ENCODE measurements around the gene GDPD4. TPM values are rescaled to one million over a fixed set of nuclear protein-coding genes. Genes with fewer than 3 reads are reported as not detected.
A peak's percentile ranks its signal among the peaks of the same experiment; 100 is the strongest.

The GDPD4 gene
- total and polyA plus RNA-seq, 9 of the 15 experiments (the other 6 are each of a cell fraction or from before 2014, with no cell fraction given) = 0.40 TPM; not detected in 8

DNA sequence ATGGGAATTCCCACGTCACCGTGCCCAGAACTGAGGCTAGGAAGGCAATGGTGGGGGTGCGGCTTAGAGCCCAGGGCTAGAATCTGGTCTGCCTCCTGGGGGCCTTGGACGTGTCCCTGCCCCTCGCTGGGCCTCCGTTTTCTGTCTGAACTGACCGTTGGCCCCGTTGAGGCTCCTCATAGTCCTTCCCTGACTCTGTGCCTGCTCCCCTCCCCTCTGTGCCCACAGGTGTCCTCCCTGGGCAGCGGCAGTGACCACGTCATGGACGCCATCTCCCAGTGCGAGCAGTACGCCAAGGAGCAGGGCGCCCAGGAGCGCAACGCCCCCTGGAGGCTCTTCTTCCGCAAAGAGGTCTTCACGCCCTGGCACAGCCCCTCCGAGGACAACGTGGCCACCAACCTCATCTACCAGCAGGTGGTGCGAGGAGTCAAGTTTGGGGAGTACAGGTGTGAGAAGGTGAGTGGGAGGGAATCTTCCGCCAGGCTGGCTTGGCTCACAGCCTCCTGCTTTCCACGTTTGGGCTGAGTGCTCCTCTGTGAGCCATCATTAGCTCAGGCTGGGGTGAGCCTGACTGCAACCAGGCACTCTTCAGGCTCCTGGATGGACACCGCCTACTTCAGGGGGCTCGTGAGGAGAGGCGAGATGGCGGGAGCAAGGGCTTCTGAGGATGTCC lies 109.5 kb downstream of the GDPD4 start (continued):
- TF ChIP-seq, protein P1, sequence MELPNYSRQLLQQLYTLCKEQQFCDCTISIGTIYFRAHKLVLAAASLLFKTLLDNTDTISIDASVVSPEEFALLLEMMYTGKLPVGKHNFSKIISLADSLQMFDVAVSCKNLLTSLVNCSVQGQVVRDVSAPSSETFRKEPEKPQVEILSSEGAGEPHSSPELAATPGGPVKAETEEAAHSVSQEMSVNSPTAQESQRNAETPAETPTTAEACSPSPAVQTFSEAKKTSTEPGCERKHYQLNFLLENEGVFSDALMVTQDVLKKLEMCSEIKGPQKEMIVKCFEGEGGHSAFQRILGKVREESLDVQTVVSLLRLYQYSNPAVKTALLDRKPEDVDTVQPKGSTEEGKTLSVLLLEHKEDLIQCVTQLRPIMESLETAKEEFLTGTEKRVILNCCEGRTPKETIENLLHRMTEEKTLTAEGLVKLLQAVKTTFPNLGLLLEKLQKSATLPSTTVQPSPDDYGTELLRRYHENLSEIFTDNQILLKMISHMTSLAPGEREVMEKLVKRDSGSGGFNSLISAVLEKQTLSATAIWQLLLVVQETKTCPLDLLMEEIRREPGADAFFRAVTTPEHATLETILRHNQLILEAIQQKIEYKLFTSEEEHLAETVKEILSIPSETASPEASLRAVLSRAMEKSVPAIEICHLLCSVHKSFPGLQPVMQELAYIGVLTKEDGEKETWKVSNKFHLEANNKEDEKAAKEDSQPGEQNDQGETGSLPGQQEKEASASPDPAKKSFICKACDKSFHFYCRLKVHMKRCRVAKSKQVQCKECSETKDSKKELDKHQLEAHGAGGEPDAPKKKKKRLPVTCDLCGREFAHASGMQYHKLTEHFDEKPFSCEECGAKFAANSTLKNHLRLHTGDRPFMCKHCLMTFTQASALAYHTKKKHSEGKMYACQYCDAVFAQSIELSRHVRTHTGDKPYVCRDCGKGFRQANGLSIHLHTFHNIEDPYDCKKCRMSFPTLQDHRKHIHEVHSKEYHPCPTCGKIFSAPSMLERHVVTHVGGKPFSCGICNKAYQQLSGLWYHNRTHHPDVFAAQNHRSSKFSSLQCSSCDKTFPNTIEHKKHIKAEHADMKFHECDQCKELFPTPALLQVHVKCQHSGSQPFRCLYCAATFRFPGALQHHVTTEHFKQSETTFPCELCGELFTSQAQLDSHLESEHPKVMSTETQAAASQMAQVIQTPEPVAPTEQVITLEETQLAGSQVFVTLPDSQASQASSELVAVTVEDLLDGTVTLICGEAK (IDR thresholded peaks at IDR 0.05) = no peak
- TF ChIP-seq, protein P1 (CRISPR knock-in tag; IDR thresholded peaks at IDR 0.05) = no peak
- no peak for TF ChIP-seq MED1 (CRISPR knock-in tag; IDR thresholded peaks at IDR 0.05; ENCODE audit: borderline replicate concordance)
- TF ChIP-seq ZNF696 (CRISPR knock-in tag; conservative IDR thresholded peaks at IDR 0.05) = no peak
- TF ChIP-seq, protein P2, sequence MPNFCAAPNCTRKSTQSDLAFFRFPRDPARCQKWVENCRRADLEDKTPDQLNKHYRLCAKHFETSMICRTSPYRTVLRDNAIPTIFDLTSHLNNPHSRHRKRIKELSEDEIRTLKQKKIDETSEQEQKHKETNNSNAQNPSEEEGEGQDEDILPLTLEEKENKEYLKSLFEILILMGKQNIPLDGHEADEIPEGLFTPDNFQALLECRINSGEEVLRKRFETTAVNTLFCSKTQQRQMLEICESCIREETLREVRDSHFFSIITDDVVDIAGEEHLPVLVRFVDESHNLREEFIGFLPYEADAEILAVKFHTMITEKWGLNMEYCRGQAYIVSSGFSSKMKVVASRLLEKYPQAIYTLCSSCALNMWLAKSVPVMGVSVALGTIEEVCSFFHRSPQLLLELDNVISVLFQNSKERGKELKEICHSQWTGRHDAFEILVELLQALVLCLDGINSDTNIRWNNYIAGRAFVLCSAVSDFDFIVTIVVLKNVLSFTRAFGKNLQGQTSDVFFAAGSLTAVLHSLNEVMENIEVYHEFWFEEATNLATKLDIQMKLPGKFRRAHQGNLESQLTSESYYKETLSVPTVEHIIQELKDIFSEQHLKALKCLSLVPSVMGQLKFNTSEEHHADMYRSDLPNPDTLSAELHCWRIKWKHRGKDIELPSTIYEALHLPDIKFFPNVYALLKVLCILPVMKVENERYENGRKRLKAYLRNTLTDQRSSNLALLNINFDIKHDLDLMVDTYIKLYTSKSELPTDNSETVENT (CRISPR knock-in tag; IDR thresholded peaks at IDR 0.05) = no peak
- 0 out of 2 replicates have a peak, but pooled peaks have one; percentile 50 for TF ChIP-seq TARDBP (IDR thresholded peaks at IDR 0.05)
- TF ChIP-seq PHF21A (IDR thresholded peaks at IDR 0.05; ENCODE audit: borderline replicate concordance, low read depth) = no peak
- TF ChIP-seq, protein P3, sequence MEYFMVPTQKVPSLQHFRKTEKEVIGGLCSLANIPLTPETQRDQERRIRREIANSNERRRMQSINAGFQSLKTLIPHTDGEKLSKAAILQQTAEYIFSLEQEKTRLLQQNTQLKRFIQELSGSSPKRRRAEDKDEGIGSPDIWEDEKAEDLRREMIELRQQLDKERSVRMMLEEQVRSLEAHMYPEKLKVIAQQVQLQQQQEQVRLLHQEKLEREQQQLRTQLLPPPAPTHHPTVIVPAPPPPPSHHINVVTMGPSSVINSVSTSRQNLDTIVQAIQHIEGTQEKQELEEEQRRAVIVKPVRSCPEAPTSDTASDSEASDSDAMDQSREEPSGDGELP (CRISPR knock-in tag; IDR thresholded peaks at IDR 0.05; ENCODE audit: borderline replicate concordance) = peak; percentile 74; the same call in 1 of the 2 replicates
- TF ChIP-seq TAF7 (tag; IDR thresholded peaks at IDR 0.05) = no peak
- peak; percentile 9 to 26; a peak in 1 of 4 replicates for TF ChIP-seq NRF1 (conservative IDR thresholded peaks at IDR 0.05 in 1 of 2, IDR thresholded peaks at IDR 0.05 in 1 of 2)
- TF ChIP-seq, protein P4, sequence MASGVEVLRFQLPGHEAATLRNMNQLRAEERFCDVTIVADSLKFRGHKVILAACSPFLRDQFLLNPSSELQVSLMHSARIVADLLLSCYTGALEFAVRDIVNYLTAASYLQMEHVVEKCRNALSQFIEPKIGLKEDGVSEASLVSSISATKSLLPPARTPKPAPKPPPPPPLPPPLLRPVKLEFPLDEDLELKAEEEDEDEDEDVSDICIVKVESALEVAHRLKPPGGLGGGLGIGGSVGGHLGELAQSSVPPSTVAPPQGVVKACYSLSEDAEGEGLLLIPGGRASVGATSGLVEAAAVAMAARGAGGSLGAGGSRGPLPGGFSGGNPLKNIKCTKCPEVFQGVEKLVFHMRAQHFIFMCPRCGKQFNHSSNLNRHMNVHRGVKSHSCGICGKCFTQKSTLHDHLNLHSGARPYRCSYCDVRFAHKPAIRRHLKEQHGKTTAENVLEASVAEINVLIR (CRISPR knock-in tag; IDR thresholded peaks at IDR 0.05) = 0 out of 2 replicates have a peak, but pooled peaks have one; percentile 22
- TF ChIP-seq PHF8 (IDR thresholded peaks at IDR 0.05; ENCODE audit: borderline replicate concordance, low read length) = peak; percentile 60; the same call in 1 of the 2 replicates
- TF ChIP-seq SNRNP70 (optimal IDR thresholded peaks at IDR 0.05; ENCODE audit: low read depth, low read length) = no peak
